Heart left ventricle (tissue), 13 donors: ENCODE data around the gene ECSCR.

Experiments used
- CTCF ChIP-seq, 12 donors: fragments of 200-600 bp; sonication (generic) in 4 of 12; IDR thresholded peaks; one replicate each; pipeline versions ENCODE4 v1.5.0 to v1.8.0; 2018 to 2022; ENCODE audit warnings: antibody characterized with exemption in 12 of 12, mild to moderate bottlenecking in 5 of 12
- POLR2A ChIP-seq, 2 donors: fragments of 450-650 bp; IDR thresholded peaks; one replicate each; pipeline ENCODE4 v1.6.1; 2017; ENCODE audit warnings: antibody characterized with exemption in 2 of 2, mild to moderate bottlenecking in 2 of 2, moderate library complexity in 2 of 2
- donor health status: ischemic (EF 13 %, LVEDD 7.1; RV severe dilation, severe dysfunction).
- donor health status: DM: no; HTN: yes; CAD: no.
- donor health status: DM: no; HTN: no; CAD: no.
- donor health status: ischemic (EF 25% LVEDD 6.9; RV normal size, moderate dysfunction).
- donor health status: ischemic (EF 25% LVEDD 5.7; RV mildly dilated, moderate dysfunction).
- donor health status: ischemic (EF 35%, LVEDD 5.7; RV mildly dilated, moderate dysfunction).
- donor health status: nonischemic (EF 11% LVEDD 7.7; RV severe dilation, severe dysfunction).
- donor health status: DM: yes; HTN: yes; CAD: no.
- donor health status: PGD.
- donor health status: ischemic (EF 29% LVEDD 5.4; RV normal size, mild dysfunction).
- donor health status: nonischemic (EF 23%, LVEDD 6.1; RV moderate dilation, normal function).

GRCh38 chr5:139408191-139408590 is 54.4 kb downstream of the ECSCR start:
- TF ChIP-seq CTCF (IDR thresholded peaks at IDR 0.05) (no peak), POLR2A (IDR thresholded peaks at IDR 0.05) (no peak)
